ENCODE measurements around the gene KMO. TPM values are rescaled to one million over a fixed set of nuclear protein-coding genes. Genes with fewer than 3 reads are reported as not detected.

Gene KMO
- total and polyA plus RNA-seq, 2 of the 8 experiments (the other 6 are each of a cell fraction or from before 2014, with no cell fraction given): not detected

GRCh38 chr1:241611063-241611462 lies 78.9 kb downstream of the KMO start:
- Histone ChIP-seq H2BK20ac (ENCODE audit: low read length) (no peak overlapping the region), H3K27ac (ENCODE audit: low read depth, low read length) (no peak overlapping the region), H4K8ac (ENCODE audit: extremely low read depth, insufficient read depth, low read length) (no peak overlapping the region), H3K9ac (replicated peaks in 1 of 4; ENCODE audit: extremely low read depth in 1 of 4, low read depth in 3 of 4, low read length in 3 of 4) (no peak overlapping the region), H2AK5ac (ENCODE audit: low read depth, low read length) (no peak overlapping the region), H3K4me1 (replicated peaks in 1 of 4; ENCODE audit: control insufficient read depth in 3 of 4, insufficient read depth in 4 of 4, low read length in 3 of 4) (no peaks in the 10 kb centered on the region), H3K4ac (replicated peaks; ENCODE audit: insufficient read length, low read depth, low read length) (no peak overlapping the region), H3K79me1 (ENCODE audit: low read depth, low read length) (no peaks in the 10 kb centered on the region), H3K9me3 (ENCODE audit: insufficient read depth in 2 of 2, low read depth in 1 of 2, low read length in 1 of 2) (no peaks in the 10 kb centered on the region), H3K4me2 (ENCODE audit: insufficient read depth in 1 of 2, low read depth in 2 of 2, low read length in 2 of 2) (no peak overlapping the region), H3K27me3 (replicated peaks in 1 of 4; ENCODE audit: control insufficient read depth in 3 of 4, extremely low read depth in 1 of 4, insufficient read depth in 3 of 4, low read length in 3 of 4) (no peaks in the 10 kb centered on the region), H3K79me2 (ENCODE audit: control insufficient read depth in 1 of 2, insufficient read depth in 2 of 2, low read length in 2 of 2) (no peaks in the 10 kb centered on the region), H3K23me2 (ENCODE audit: low read depth, low read length) (no peaks in the 10 kb centered on the region), H3K56ac (replicated peaks; ENCODE audit: insufficient read length, low read depth, low read length) (no peak overlapping the region), H4K20me1 (replicated peaks in 1 of 2; ENCODE audit: control insufficient read depth in 1 of 2, insufficient read depth in 2 of 2, low read length in 2 of 2) (peaks cover 2 to 3% of the 10 kb centered on the region in 2 experiments), H2BK15ac (ENCODE audit: low read length) (no peak overlapping the region), H2BK12ac (ENCODE audit: low read depth, low read length) (no peak overlapping the region), H2BK120ac (replicated peaks; ENCODE audit: low read depth, low read length) (no peak overlapping the region), H3K4me3 (ENCODE audit: extremely low read depth in 1 of 4, insufficient read depth in 2 of 4, low read depth in 3 of 4, low read length in 4 of 4) (no peak overlapping the region), H3K14ac (ENCODE audit: insufficient read length) (no peak overlapping the region), H2AFZ (ENCODE audit: low read length) (no peak overlapping the region), H3K18ac (ENCODE audit: extremely low read depth, low read length) (no peak overlapping the region), H4K5ac (ENCODE audit: insufficient read length, low read depth, low read length) (no peak overlapping the region), H2BK5ac (ENCODE audit: low read depth, low read length) (no peak overlapping the region), H3K23ac (ENCODE audit: insufficient read length) (no peak overlapping the region), H3K36me3 (ENCODE audit: control insufficient read depth in 2 of 4, insufficient read depth in 4 of 4, low read length in 3 of 4) (no peaks in the 10 kb centered on the region), H4K91ac (replicated peaks; ENCODE audit: insufficient read length, low read length) (no peak overlapping the region)
- WGBS, 2 experiments (ENCODE audit: extremely low coverage in 1 of 2, insufficient coverage in 1 of 2, insufficient read length in 1 of 2, insufficient replicate concordance in 2 of 2, low coverage in 1 of 2, low lambda C conversion rate in 2 of 2, missing lambda C conversion rate in 1 of 2): 49% methylated on average over 3 of the region's 3 CpGs; no CpG with 5 or more reads in 1 of the 2 experiments
- DNase-seq (ENCODE audit: low read depth in 1 of 2, low spot score in 2 of 2) (no peak), FAIRE-seq (peak; percentile 19)
- ChIA-PET CTCF (ENCODE audit: partially characterized antibody) (interaction anchor here (0.6 to 3.5 kb wide), 62 partner anchors 8 to 1654 kb away, joined by 3 to 43 read pairs (median 4); partner anchors contain the start of genes CHML, KMO and OPN3), POLR2A (ENCODE audit: partially characterized antibody) (interaction anchor here (0.6 to 1.2 kb wide), 2 partner anchors 12 to 430 kb away, joined by 3 read pairs; no protein-coding TSS in a partner anchor)
- TF ChIP-seq HDAC6 (IDR thresholded peaks at IDR 0.05; ENCODE audit: low read depth, low read length): no peak
- no peak for TF ChIP-seq RFX5 (IDR thresholded peaks at IDR 0.05; ENCODE audit: borderline replicate concordance, low read depth, low read length)
- TF ChIP-seq SP4 (IDR thresholded peaks at IDR 0.05; ENCODE audit: low read length): no peak
- TF ChIP-seq TAF1 (IDR thresholded peaks at IDR 0.05; ENCODE audit: low read depth, low read length): no peak
- TF ChIP-seq ZNF274 (IDR thresholded peaks at IDR 0.05; ENCODE audit: borderline replicate concordance, extremely low read depth, low read length): no peak
- TF ChIP-seq RAD21 (IDR thresholded peaks at IDR 0.05 in 1 of 2, conservative IDR thresholded peaks at IDR 0.05 in 1 of 2; ENCODE audit: low read depth in 2 of 2, low read length in 2 of 2): peak; percentile 73
- TF ChIP-seq RBBP5 (IDR thresholded peaks at IDR 0.05; ENCODE audit: borderline replicate concordance, low read depth, low read length): no peak
- no peak for TF ChIP-seq KDM5A (IDR thresholded peaks at IDR 0.05; ENCODE audit: low read length)
- no peak for TF ChIP-seq SP2 (IDR thresholded peaks at IDR 0.05; ENCODE audit: low read length)
- no peak for TF ChIP-seq CHD2 (IDR thresholded peaks at IDR 0.05; ENCODE audit: low read length)
- TF ChIP-seq EGR1 (IDR thresholded peaks at IDR 0.05; ENCODE audit: borderline replicate concordance, low read depth, low read length): no peak
- TF ChIP-seq, protein P1, sequence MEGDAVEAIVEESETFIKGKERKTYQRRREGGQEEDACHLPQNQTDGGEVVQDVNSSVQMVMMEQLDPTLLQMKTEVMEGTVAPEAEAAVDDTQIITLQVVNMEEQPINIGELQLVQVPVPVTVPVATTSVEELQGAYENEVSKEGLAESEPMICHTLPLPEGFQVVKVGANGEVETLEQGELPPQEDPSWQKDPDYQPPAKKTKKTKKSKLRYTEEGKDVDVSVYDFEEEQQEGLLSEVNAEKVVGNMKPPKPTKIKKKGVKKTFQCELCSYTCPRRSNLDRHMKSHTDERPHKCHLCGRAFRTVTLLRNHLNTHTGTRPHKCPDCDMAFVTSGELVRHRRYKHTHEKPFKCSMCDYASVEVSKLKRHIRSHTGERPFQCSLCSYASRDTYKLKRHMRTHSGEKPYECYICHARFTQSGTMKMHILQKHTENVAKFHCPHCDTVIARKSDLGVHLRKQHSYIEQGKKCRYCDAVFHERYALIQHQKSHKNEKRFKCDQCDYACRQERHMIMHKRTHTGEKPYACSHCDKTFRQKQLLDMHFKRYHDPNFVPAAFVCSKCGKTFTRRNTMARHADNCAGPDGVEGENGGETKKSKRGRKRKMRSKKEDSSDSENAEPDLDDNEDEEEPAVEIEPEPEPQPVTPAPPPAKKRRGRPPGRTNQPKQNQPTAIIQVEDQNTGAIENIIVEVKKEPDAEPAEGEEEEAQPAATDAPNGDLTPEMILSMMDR (IDR thresholded peaks at IDR 0.05; ENCODE audit: control extremely low read depth in 1 of 3, insufficient read depth in 1 of 3, low read depth in 1 of 3, low read length in 3 of 3): peak in 2 of 3 experiments; percentile 34 to 48; a peak in 2 of 4 replicates
